ENCODE measurements around the gene ENTPD1.
A peak's percentile ranks its signal among the peaks of the same experiment; 100 is the strongest.
"Not testable (repeated sequence)": the region's sequence is repeated elsewhere in the genome, so short reads cannot be mapped to it uniquely, and the experiment has no call there.

Gene ENTPD1

GRCh38 chr10:95759233-95759826 is 3.4 kb downstream of the ENTPD1 start:
- no peak for DNase-seq

- no peak for DNase-seq
These were observed 6.1 kb downstream of the ENTPD1 start for GRCh38 chr10:95761939-95762492.

GRCh38 chr10:95767884-95768556 is 12.1 kb downstream of the ENTPD1 start:
- DNase-seq: peak; percentile 19

- no peak for DNase-seq
These were observed 14.2 kb downstream of the ENTPD1 start for GRCh38 chr10:95770084-95770720.

GRCh38 chr10:95773454-95773853 is 17.5 kb downstream of the ENTPD1 start:
- not testable (repeated sequence) for DNase-seq

GRCh38 chr10:95777638-95778037 is 21.7 kb downstream of the ENTPD1 start:
- DNase-seq: not testable (repeated sequence)

GRCh38 chr10:95782318-95782717 is 26.4 kb downstream of the ENTPD1 start:
- DNase-seq: no peak

GRCh38 chr10:95783741-95784140 is 27.8 kb downstream of the ENTPD1 start:
- no peak for DNase-seq

- no peak for DNase-seq
These were observed 28.4 kb downstream of the ENTPD1 start for GRCh38 chr10:95784279-95784913.

GRCh38 chr10:95785317-95785716 is 29.4 kb downstream of the ENTPD1 start:
- no peak for DNase-seq

GRCh38 chr10:95785942-95786669 is 30.1 kb downstream of the ENTPD1 start:
- no peak for DNase-seq

- DNase-seq: no peak
These were observed 31.5 kb downstream of the ENTPD1 start for GRCh38 chr10:95787447-95787846.

- DNase-seq: no peak
These were observed 32.9 kb downstream of the ENTPD1 start for GRCh38 chr10:95788830-95789229.

- DNase-seq: no peak
These were observed 33.9 kb downstream of the ENTPD1 start for GRCh38 chr10:95789902-95790301.

- no peak for DNase-seq
These were observed 35.0 kb downstream of the ENTPD1 start for GRCh38 chr10:95790982-95791381.

GRCh38 chr10:95791425-95791979 is 35.5 kb downstream of the ENTPD1 start:
- no peak for DNase-seq

- no peak for DNase-seq
These were observed 36.3 kb downstream of the ENTPD1 start for GRCh38 chr10:95792211-95792780.

- no peak for DNase-seq
These were observed 36.9 kb downstream of the ENTPD1 start for GRCh38 chr10:95792874-95793285.

GRCh38 chr10:95793401-95794045 is 37.6 kb downstream of the ENTPD1 start:
- DNase-seq: peak; percentile 19

GRCh38 chr10:95794195-95794594 is 38.2 kb downstream of the ENTPD1 start:
- DNase-seq: no peak

- no peak for DNase-seq
These were observed 39.6 kb downstream of the ENTPD1 start for GRCh38 chr10:95795602-95796001.

GRCh38 chr10:95796504-95796903 is 40.5 kb downstream of the ENTPD1 start:
- DNase-seq: no peak
